H1 (cell line): ENCODE data around the gene CHMP5. TPM values are rescaled to one million over a fixed set of nuclear protein-coding genes. Genes with fewer than 3 reads are reported as not detected.

Source experiments
- ASH2L ChIP-seq: fragments of 200-600, 300-600 bp; sonication (generic); IDR thresholded peaks from one replicate; pipeline ENCODE4 v1.7.1; 2017; ENCODE audit warnings: low read length
- CHD1 ChIP-seq: IDR thresholded peaks from 2 replicates; pipeline ENCODE4 v1.6.1; 2012; ENCODE audit warnings: low read depth, low read length, improper control_type of control experiment
- CTCF ChIP-seq, 3 experiments: IDR thresholded peaks; 1 replicate in 2 of 3; 2 replicates in 1 of 3; pipeline versions ENCODE4 v1.5.1 to v1.6.1; 2011; ENCODE audit warnings: low read length in 3 of 3, mild to moderate bottlenecking in 3 of 3, inconsistent platforms in 2 of 3, low read depth in 1 of 3, moderate library complexity in 1 of 3; ENCODE audit not compliant: insufficient read depth in 1 of 3; ENCODE audit errors: control extremely low read depth in 1 of 3
- EGR1 ChIP-seq: IDR thresholded peaks from 2 replicates; pipeline ENCODE4 v1.6.1; 2011; ENCODE audit warnings: low read depth, low read length, borderline replicate concordance
- JUND ChIP-seq: IDR thresholded peaks from 2 replicates; pipeline ENCODE4 v1.6.1; 2011; ENCODE audit warnings: mild to moderate bottlenecking, improper control_type of control experiment, low read length
- RFX5 ChIP-seq: IDR thresholded peaks from 2 replicates; pipeline ENCODE4 v1.6.1; 2011; ENCODE audit warnings: low read depth, low read length, improper control_type of control experiment, borderline replicate concordance
- TAF1 ChIP-seq: IDR thresholded peaks from 2 replicates; pipeline ENCODE4 v1.6.1; 2011; ENCODE audit warnings: mild to moderate bottlenecking, low read depth, low read length
- polyA plus RNA-seq, 7 experiments: library from polyadenylated mRNA; depleted of rRNA in 3 of 7; stranded (reverse) in 5 of 7; unstranded in 2 of 7; fragments of >200 nt in 5 of 7; fragments of 200-250 nt in 2 of 7; gene quantifications; 1 replicate in 5 of 7; 2 replicates in 1 of 7; 4 replicates in 1 of 7; pipeline versions ENCODE4 v1.2.1 to v1.2.3, GENCODE V29; 2011 to 2013; ENCODE audit warnings: missing spikeins in 2 of 7, mixed read lengths in 2 of 7
- total RNA-seq: library from RNA; stranded (reverse); fragmentation: NEBNext Ultra II Directional; extraction: Animal tissue kit (Norgen Biotek cat#: 25700); gene quantifications from 2 replicates; pipeline ENCODE4 v1.2.1, GENCODE V29; 2021

The CHMP5 gene
- total and polyA plus RNA-seq, 2 of the 8 experiments (the other 6 are each of a cell fraction or from before 2014, with no cell fraction given): 25.0 to 47.3 TPM

GRCh38 chr9:33289496-33289895 is 24.6 kb downstream of the CHMP5 start (continued):
- no peak for TF ChIP-seq CTCF (IDR thresholded peaks at IDR 0.05; ENCODE audit: control extremely low read depth in 1 of 3, insufficient read depth in 1 of 3, low read depth in 1 of 3, low read length in 3 of 3)
- no peak for TF ChIP-seq TAF1
- no peak for TF ChIP-seq ASH2L
- TF ChIP-seq RFX5: no peak
- TF ChIP-seq JUND: no peak
- TF ChIP-seq EGR1: no peak
- no peak for TF ChIP-seq CHD1
- TF ChIP-seq, all 59 proteins: peak for 0
